Kidney capillary endothelial cell (primary cell): Measurements from ENCODE around the gene GOLGA8N.
A peak's percentile ranks its signal among the peaks of the same experiment; 100 is the strongest.
"Not testable (repeated sequence)": the region's sequence is repeated elsewhere in the genome, so short reads cannot be mapped to it uniquely, and the experiment has no call there.

Source experiments
- DNase-seq: peaks from one replicate; pipeline ENCODE4 v3.0.0-alpha.2; 2018; ENCODE audit warnings: low spot score

Gene GOLGA8N

GRCh38 chr15:32593151-32593550 is at the start of gene GOLGA8N:
TSS of gene GOLGA8N (plus strand) at chr15:32593456.
- not testable (repeated sequence) for DNase-seq

DNA sequence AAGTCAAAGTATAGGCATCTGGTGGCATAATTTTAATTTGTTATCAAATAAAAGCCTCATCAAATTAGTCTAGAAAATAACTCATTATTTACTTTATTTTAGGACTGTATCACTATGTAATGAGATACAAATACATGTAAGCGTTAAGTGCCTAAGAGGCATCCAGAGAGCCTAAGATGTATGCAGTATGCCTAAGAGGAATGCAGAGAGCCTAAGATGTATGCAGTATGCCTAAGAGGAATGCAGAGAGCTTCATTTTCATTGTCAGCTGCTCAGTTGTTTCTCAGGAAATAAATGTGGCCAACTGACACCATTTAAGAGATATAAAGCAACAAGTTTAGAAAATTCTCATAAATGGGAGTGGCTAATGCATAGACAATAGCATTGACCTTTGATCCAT is 49.8 kb upstream of the GOLGA8N start:
- DNase-seq, result not testable (repeated sequence)

- DNase-seq, result not testable (repeated sequence)
Measured at GRCh38 chr15:32545129-32545528, 48.1 kb upstream of the GOLGA8N start.

DNA sequence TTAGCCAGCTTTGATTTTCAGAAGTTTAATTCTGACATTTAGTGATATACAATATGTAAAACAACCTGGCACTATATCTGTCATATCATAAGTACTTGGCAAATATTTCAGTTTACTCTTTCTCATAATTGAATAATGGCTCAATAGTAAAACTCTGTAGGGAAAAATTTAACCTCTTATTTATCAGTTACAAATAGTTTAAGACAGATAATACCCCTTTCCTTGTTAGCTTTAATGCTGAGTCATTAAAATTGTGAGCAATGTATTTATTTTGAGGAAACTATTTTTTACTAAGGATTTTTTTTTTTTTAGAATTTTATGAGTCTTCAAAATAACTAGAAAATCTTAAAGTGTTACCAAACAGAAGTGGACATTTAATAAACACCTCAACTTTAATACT is 38.7 kb upstream of the GOLGA8N start:
- not testable (repeated sequence) for DNase-seq

GRCh38 chr15:32562198-32562597 is 31.1 kb upstream of the GOLGA8N start:
- DNase-seq, result not testable (repeated sequence)

DNA sequence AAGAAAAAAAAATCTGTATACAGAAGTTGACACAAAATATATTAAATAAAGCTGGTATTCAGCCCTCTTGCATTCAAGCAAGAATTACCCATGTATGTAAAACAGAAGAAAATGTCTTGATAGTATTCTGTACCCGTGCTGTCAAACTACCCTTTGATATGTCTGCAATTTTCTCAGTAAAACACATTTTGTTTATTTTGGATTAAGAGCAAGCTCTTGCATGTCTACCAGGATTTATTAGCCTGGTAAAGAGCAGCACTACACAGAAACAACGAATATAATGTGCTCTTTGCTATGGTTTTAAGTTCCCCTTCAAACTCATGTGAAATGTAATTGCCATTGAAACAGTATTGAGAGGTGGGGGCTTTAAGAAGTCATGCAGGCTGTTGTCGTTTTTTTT is 24.3 kb upstream of the GOLGA8N start:
- DNase-seq, result not testable (repeated sequence)

GRCh38 chr15:32578482-32578881 is 14.8 kb upstream of the GOLGA8N start:
- DNase-seq, result not testable (repeated sequence)

DNA sequence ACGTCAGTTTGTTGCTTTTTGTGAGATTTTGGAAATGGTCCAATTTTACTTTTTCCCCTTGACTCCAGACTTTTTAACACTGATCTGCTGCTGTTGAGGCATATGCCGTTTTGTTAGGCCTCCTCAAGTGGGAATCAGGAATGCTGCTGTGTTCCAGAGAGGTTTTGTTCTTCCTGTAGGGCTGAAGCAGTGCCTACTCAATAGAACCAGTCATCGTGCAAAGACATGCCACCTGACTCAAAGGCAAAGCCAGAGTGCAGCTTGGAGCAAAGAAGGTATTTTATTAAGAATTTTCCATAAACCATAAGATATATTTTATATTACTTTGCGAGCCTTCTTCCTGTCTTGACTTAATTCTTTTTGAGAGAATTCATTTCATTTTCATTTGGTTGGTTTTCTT is 7.4 kb upstream of the GOLGA8N start:
- not testable (repeated sequence) for DNase-seq

- not testable (repeated sequence) for DNase-seq
Measured at GRCh38 chr15:32609518-32609917, 16.3 kb downstream of the GOLGA8N start.

GRCh38 chr15:32610719-32611118 is 17.5 kb downstream of the GOLGA8N start:
- DNase-seq, result peak; percentile 46

- not testable (repeated sequence) for DNase-seq
Measured at GRCh38 chr15:32614712-32615050, 21.4 kb downstream of the GOLGA8N start.

GRCh38 chr15:32615051-32615870 is 22.0 kb downstream of the GOLGA8N start, which contains the start of gene ARHGAP11A:
TSS of gene ARHGAP11A (plus strand) at chr15:32615504. CDS start at chr15:32616212, 708 bp downstream.
- peak; percentile 50 for DNase-seq

DNA sequence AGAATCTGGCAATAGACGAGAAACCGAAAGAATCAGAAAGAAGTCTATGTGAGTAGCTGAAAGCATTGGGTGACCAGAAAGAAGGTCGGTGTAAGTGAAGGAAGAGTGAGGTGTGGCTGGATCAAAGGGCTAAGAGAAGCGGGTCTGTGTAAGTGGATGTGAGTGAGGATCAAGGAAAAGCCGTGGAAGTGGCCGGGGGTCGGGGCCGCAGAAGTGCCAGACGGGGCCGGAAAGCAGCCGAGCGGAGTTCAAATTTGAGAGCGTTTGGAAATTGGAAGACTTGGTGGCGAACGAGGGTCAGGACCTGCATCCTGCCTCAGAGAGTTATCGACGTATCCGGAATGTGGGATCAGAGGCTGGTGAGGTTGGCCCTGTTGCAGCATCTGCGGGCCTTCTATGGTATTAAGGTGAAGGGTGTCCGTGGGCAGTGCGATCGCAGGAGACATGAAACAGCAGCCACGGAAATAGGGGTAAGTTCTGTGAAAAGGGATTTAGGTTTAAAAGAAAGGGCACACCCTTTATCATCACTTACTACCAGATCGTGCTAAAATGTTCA is 22.7 kb downstream of the GOLGA8N start:
- DNase-seq, result peak; percentile 16

GRCh38 chr15:32636410-32636809 is 43.2 kb downstream of the GOLGA8N start:
- no peak for DNase-seq

DNA sequence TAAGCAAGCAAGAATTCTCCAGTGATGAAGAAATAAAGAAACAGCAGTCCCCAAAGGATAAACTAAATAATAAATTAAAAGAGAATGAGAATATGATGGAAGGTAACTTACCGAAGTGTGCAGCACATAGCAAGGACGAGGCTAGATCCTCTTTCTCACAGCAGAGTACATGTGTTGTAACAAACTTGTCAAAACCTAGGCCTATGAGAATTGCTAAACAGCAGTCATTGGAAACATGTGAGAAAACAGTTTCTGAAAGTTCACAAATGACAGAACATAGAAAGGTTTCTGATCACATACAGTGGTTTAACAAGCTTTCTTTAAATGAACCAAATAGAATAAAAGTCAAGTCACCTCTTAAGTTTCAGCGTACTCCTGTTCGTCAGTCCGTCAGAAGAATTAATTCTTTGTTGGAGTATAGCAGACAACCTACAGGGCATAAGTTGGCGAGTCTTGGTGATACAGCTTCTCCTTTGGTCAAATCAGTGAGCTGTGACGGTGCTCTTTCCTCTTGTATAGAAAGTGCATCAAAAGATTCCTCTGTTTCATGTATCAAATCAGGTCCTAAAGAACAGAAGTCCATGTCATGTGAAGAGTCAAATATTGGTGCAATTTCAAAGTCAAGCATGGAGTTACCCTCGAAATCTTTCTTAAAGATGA is 43.8 kb downstream of the GOLGA8N start:
- no peak for DNase-seq

DNA sequence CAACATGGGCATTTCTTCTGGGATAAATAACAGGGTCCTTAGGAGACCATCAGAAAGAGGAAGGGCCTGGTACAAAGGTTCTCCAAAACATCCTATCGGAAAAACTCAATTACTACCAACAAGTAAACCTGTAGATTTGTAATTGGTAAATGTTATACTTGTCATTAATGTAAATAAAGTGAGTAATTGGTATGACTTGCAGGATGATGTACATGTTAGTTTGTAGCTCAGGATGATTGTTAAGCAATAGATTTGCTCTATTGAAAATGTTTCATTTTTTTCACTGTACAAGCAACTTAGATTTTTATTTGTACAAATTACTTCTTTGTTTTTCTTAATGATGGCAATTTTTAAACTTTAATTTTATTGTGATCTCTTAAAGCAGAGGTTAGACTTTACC is 44.4 kb downstream of the GOLGA8N start:
- no peak for DNase-seq

DNA sequence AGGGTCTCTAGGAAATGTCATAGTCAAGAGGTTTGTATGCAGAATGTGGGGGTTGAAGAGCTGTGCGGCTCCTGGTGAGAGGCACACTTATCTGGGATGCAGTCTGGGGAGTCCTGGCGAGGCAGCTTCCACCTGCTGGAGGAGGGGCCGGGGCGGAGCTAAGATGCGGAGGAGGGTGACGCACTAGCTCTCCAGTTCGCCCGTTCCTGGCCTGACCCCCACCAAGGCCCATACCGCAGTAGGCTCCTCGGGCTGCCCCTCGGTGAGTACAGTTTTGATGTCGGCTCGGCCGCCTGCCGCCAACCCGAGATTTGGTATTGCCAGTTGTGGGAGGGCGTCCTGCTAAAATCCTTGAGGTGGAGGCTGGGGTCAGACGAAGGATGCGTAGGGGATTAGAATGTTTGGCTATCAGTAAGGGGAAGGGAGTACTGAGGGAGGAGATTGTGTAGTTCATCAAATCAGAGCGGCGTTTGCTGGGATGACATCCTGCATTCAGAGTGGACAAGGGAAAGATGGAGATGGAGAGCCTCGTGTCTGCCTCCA is 48.3 kb downstream of the GOLGA8N start, which contains the start of gene SCG5:
Gene SCG5 (plus strand): TSS at position 194 of the 543 bp plus-strand sequence. CDS start 1,883 bp downstream, outside the sequence.
- no peak for DNase-seq

GRCh38 chr15:32642667-32643435 is 49.6 kb downstream of the GOLGA8N start:
- DNase-seq, result no peak

DNA sequence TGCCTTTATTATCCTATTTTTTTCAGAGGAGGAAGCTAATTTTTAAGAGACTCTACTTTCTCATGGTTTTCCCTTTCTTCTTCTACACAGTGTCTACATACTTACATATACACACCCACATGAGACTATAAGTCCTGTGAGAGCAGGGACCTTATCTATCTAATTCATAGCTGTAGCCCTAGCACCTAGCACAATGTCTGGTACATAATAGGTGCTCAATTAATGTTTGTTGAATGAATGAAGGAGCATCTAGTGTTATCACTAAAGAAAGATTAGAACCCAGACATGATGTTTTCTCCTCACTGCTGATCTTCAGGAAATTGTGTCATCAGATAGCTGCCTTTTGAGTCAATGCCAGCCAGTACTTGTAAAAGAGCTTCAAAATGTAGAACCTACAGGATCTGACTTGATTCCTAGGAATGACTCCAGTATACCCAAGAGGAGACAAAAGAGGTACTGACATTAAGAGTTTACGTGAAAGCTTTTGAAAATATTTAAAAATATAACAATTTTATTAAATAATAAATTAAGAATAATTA is 50.7 kb downstream of the GOLGA8N start:
- peak; percentile 43 for DNase-seq

DNA sequence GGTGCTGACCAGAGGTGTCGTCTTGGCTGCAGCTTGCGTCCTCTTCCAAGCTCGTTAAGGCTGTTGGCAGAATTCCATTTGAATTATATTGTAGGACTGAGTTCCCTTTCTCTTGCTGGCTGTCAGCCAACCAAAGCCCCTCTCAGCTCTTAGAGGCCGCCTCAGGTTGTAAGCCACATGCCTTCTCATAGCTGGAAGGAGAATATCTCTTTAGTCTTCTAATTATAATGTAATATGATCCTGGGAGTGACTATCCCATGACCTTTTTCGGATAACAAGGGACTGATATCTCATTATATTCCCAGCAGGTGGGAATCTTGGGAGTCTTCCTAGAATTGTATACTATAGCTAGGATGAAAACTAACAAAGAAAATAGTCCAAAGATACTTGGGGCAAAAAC is 53.0 kb downstream of the GOLGA8N start:
- no peak for DNase-seq

DNA sequence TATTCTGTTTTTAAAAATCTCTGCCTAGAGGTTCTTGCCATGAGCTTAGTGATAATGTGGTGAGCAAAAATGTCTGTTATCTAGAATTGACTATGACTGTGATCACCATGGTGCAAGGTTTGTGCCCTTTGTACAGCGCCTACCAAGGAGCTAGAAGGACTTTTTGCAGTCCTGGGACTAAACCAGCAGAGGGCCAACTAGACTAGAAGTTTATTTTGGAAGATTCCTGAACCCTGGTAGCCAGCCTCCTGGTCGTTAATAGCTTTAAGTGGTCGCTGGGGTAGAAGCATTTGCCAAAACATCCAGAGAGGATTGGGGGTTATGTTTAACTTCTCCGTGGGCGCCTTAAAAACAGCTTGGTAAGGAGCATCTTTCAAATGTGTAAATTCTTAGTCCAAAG is 56.1 kb downstream of the GOLGA8N start:
- DNase-seq, result no peak
